Neural crest cell (in vitro differentiated cells): ENCODE results near the gene SUPT3H. TPM values are rescaled to one million over a fixed set of nuclear protein-coding genes. Genes with fewer than 3 reads are reported as not detected.

Source experiments
- DNase-seq: peaks from one replicate; pipeline ENCODE4 v3.0.0; 2021; ENCODE audit warnings: low read depth, mixed read lengths, low spot score
- H3K27ac Mint-ChIP-seq: one replicate; pipeline ENCODE4 v1.8.0; 2021; ENCODE audit warnings: mild to moderate bottlenecking, mixed read lengths; ENCODE audit not compliant: unreplicated experiment
- H3K27me3 Mint-ChIP-seq: 2 replicates; pipeline ENCODE4 v1.8.0; 2021; ENCODE audit warnings: low read depth, mild to moderate bottlenecking, mixed read lengths
- H3K36me3 Mint-ChIP-seq: 2 replicates; pipeline ENCODE4 v1.8.0; 2021; ENCODE audit warnings: low read depth, mild to moderate bottlenecking, mixed read lengths
- H3K4me1 Mint-ChIP-seq: 2 replicates; pipeline ENCODE4 v1.8.0; 2021; ENCODE audit warnings: mixed read lengths
- H3K4me3 Mint-ChIP-seq: one replicate; pipeline ENCODE4 v1.8.0; 2021; ENCODE audit warnings: mild to moderate bottlenecking, mixed read lengths
- H3K9me3 Mint-ChIP-seq: 2 replicates; pipeline ENCODE4 v1.8.0; 2021; ENCODE audit warnings: mixed read lengths
- total RNA-seq: library from RNA; stranded (reverse); gene quantifications from 2 replicates; pipeline ENCODE4 v1.2.1, GENCODE V29; 2021
- TF ChIP-seq, protein P1 (sequence below): fragments of 200-600 bp; sonication (generic); conservative IDR thresholded peaks from 2 replicates; pipeline ENCODE4 v1.5.0; 2021; ENCODE audit warnings: antibody characterized with exemption, mild to moderate bottlenecking

SUPT3H gene
- total RNA-seq, 1 donor from 2014 or later, result 17.0 TPM

DNA sequence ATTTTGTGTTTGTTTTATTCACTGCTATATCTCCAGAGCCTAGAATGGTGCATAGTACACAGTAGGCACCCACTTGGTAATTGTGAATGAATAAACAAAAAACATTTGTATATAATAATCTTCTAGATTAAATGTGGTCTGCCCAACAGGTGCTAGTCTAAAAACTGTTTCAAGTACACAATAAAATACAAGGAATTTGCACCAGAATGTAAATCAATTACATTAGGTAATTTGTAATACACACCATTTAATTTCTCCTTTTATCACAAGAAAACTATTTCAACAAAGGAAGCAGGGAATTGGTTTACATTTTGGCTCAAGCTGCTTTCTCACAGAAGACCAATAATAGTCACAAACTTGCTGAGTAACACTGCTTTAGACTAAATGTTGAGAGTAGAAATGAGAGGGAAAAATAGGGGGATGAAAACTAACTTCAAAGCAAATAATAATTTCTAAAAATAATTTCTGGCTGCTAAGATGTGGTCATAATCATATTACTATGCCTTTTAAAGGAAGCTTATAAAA, 27.5 kb downstream of the SUPT3H start:
- TF ChIP-seq, protein P1, sequence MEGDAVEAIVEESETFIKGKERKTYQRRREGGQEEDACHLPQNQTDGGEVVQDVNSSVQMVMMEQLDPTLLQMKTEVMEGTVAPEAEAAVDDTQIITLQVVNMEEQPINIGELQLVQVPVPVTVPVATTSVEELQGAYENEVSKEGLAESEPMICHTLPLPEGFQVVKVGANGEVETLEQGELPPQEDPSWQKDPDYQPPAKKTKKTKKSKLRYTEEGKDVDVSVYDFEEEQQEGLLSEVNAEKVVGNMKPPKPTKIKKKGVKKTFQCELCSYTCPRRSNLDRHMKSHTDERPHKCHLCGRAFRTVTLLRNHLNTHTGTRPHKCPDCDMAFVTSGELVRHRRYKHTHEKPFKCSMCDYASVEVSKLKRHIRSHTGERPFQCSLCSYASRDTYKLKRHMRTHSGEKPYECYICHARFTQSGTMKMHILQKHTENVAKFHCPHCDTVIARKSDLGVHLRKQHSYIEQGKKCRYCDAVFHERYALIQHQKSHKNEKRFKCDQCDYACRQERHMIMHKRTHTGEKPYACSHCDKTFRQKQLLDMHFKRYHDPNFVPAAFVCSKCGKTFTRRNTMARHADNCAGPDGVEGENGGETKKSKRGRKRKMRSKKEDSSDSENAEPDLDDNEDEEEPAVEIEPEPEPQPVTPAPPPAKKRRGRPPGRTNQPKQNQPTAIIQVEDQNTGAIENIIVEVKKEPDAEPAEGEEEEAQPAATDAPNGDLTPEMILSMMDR, result no peak
- Mint-ChIP-seq H3K27me3 (no peaks in the 10 kb centered on the region), H3K36me3 (no peaks in the 10 kb centered on the region), H3K27ac (no peak overlapping the region), H3K4me3 (no peak overlapping the region), H3K4me1 (no peaks in the 10 kb centered on the region), H3K9me3 (no peaks in the 10 kb centered on the region)
- DNase-seq, result no peak

DNA sequence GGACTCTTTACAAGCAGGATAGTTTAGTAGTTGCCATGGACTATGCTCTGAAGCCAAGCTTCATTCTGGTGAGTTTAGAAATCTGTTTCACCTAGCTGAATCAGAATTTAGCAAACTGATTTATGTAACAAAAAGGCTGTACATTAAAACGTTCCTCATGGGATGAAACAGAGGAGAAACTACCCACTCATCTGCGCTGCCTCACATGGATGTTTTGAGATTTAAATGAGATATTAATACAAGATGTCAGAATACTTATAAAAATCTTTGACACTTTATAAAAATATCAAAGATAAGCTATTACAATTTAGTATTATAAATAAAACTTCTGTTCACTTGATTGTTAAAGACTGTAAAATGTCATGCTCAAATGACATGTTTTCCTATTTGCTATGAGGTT, 32.8 kb downstream of the SUPT3H start:
- Mint-ChIP-seq H3K36me3 (no peaks in the 10 kb centered on the region), H3K27me3 (no peaks in the 10 kb centered on the region), H3K9me3 (no peaks in the 10 kb centered on the region), H3K4me1 (no peaks in the 10 kb centered on the region), H3K27ac (no peak overlapping the region), H3K4me3 (no peak overlapping the region)
- DNase-seq, result no peak
- TF ChIP-seq, protein P1, result no peak

DNA sequence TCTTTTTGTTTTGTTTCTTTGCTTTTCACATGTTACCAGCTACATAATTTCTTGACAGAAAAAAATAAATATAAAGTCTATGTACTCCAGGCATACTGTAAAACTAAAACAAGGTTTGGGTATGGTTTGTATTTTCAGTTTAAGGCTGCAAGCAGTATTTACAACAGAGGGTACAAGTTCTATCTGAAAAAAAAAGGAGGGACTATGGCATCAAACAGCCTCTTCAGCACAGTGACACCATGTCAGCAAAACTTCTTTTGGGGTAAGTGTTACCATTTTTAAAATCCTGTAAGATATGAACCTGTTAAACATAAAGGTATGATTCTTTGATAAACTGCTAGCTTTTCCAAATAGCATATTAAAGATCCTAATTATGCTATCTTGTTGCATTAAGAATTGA, 49.2 kb downstream of the SUPT3H start:
- no peaks in the 10 kb centered on the region for H3K27me3 Mint-ChIP-seq
- H3K4me1 Mint-ChIP-seq, result no peaks in the 10 kb centered on the region
- no peaks in the 10 kb centered on the region for H3K36me3 Mint-ChIP-seq
- no peak for DNase-seq
- H3K4me3 Mint-ChIP-seq, result no peak overlapping the region
- no peaks in the 10 kb centered on the region for H3K9me3 Mint-ChIP-seq
- H3K27ac Mint-ChIP-seq, result no peak overlapping the region
- TF ChIP-seq, protein P1, result no peak

DNA sequence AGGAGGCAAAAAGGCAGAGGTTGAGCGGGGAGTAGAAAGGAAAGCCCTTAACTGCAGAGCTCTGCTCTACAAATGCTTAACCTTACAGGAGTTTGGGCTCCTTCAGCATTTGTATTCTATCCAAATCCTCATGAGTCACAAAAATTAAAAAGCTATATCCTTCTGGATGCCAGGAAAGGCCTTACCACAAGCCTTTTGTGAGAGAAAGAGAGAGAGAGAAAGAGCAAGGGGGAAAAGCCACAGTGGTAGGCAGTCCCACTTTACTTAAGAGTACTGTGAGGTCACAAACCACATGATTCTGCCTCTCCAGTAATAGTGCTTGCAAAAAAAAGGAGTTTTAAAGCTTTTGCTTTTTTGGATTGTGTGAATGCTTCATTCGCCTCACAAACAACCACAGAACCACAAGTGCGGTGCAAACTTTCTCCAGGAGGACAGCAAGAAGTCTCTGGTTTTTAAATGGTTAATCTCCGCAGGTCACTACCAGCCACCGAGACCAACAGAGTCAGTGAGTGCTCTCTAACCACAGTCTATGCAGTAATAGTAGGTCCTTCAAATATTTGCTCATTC, 49.7 kb downstream of the SUPT3H start, which contains the start of gene RUNX2:
Gene RUNX2, plus strand, starts transcription at position 375 of the 567 bp plus-strand sequence. CDS start 397 bp downstream, outside the sequence.
- TF ChIP-seq, protein P1, result no peak
- no peaks in the 10 kb centered on the region for H3K9me3 Mint-ChIP-seq
- no peaks in the 10 kb centered on the region for H3K36me3 Mint-ChIP-seq
- no peak for DNase-seq
- no peaks in the 10 kb centered on the region for H3K4me1 Mint-ChIP-seq
- H3K4me3 Mint-ChIP-seq, result no peak within 1 kb of the TSS
- H3K27ac Mint-ChIP-seq, result no peak within 1 kb of the TSS
- no peaks in the 10 kb centered on the region for H3K27me3 Mint-ChIP-seq

DNA sequence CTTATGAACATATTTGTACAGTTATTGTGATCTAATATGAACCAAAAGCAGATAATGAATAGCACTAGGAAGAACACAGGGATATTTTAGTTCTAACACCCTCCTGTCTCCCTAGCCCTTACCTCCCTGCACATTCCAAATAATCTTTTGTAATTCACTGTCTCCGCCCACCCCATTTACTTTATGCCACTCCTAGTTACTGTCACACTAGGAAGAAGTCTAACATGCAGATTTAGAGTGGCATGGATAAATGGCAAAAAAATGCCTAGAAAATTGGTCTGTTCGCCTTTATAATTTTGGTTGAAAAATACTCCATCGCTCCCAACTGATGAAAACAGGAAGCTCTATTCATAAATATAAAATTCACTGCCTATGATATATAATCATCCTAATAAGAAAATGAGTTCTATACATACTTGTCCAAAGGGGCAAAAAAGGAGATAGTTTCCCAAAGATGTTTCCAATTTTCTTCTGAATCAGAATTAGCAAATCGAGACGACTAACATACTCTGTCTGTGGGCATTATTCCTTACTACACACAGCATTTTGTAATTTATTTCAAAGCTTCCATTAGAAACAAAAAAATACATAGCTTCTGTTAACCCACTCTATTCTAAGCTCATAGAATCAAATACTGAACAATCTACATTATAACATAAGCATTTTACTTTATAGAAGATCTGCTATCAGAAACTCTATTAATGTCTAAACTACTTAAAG, 50.9 kb downstream of the SUPT3H start:
- Mint-ChIP-seq H3K36me3 (no peaks in the 10 kb centered on the region), H3K27me3 (no peaks in the 10 kb centered on the region), H3K9me3 (no peaks in the 10 kb centered on the region), H3K27ac (no peak overlapping the region), H3K4me3 (no peak overlapping the region), H3K4me1 (no peaks in the 10 kb centered on the region)
- TF ChIP-seq, protein P1, result no peak
- DNase-seq, result no peak
